Hepatocyte (in vitro differentiated cells): ENCODE results near the gene TRAF3. TPM values are rescaled to one million over a fixed set of nuclear protein-coding genes. Genes with fewer than 3 reads are reported as not detected.

ENCODE experiments used
- DNase-seq: peaks from one replicate; pipeline ENCODE4 v3.0.0-alpha.2; 2016; ENCODE audit warnings: low spot score
- H2AFZ ChIP-seq: fragments of 200-600 bp; sonication (generic); 2 replicates; pipeline ENCODE4 v1.6.0; 2016; ENCODE audit warnings: antibody characterized with exemption, mild to moderate bottlenecking
- H3K27ac ChIP-seq: fragments of 200-600 bp; sonication (generic); 2 replicates; pipeline ENCODE4 v1.5.1; 2016; ENCODE audit warnings: mild to moderate bottlenecking
- H3K27me3 ChIP-seq: fragments of 200-600 bp; sonication (generic); 2 replicates; pipeline ENCODE4 v1.6.1; 2016
- H3K36me3 ChIP-seq: fragments of 200-600 bp; sonication (generic); replicated peaks from 2 replicates; pipeline ENCODE4 v1.5.1; 2016; ENCODE audit warnings: low read depth; ENCODE audit not compliant: insufficient read depth
- H3K4me1 ChIP-seq: fragments of 200-600 bp; sonication (generic); 2 replicates; pipeline ENCODE4 v1.5.1; 2016; ENCODE audit warnings: mild to moderate bottlenecking, moderate library complexity; ENCODE audit not compliant: insufficient read depth
- H3K4me2 ChIP-seq: fragments of 200-600 bp; sonication (generic); 2 replicates; pipeline ENCODE4 v1.6.0; 2016
- H3K4me3 ChIP-seq: fragments of 200-600 bp; sonication (generic); 2 replicates; pipeline ENCODE4 v1.5.1; 2016; ENCODE audit warnings: mild to moderate bottlenecking
- H3K79me2 ChIP-seq: fragments of 200-600 bp; sonication (generic); 2 replicates; pipeline ENCODE4 v1.6.0; 2017; ENCODE audit warnings: mild to moderate bottlenecking
- H3K9me2 ChIP-seq: fragments of 200-600 bp; sonication (generic); replicated peaks from 2 replicates; pipeline ENCODE4 v1.6.0; 2017; ENCODE audit warnings: mild to moderate bottlenecking; ENCODE audit not compliant: insufficient read depth
- H3K9me3 ChIP-seq: fragments of 200-600 bp; sonication (generic); 2 replicates; pipeline ENCODE4 v1.5.1; 2016; ENCODE audit warnings: low read depth, mild to moderate bottlenecking
- H4K20me1 ChIP-seq: fragments of 200-600 bp; sonication (generic); 2 replicates; pipeline ENCODE4 v1.6.0; 2016; ENCODE audit warnings: mild to moderate bottlenecking; ENCODE audit not compliant: insufficient read depth, poor library complexity, severe bottlenecking
- CTCF ChIP-seq: fragments of 200-600 bp; sonication (generic); IDR thresholded peaks from 2 replicates; pipeline ENCODE4 v1.5.1; 2016; ENCODE audit warnings: antibody characterized with exemption, mild to moderate bottlenecking; ENCODE audit not compliant: poor library complexity
- EZH2 ChIP-seq: fragments of 200-600 bp; sonication (generic); IDR thresholded peaks from 2 replicates; pipeline ENCODE4 v1.6.1; 2016; ENCODE audit warnings: antibody characterized with exemption, mild to moderate bottlenecking, borderline replicate concordance
- EZH2phosphoT487 ChIP-seq: fragments of 200-600 bp; sonication (generic); IDR thresholded peaks from one replicate; pipeline ENCODE4 v1.6.1; 2018; ENCODE audit warnings: antibody characterized with exemption, mild to moderate bottlenecking, low read depth, moderate library complexity; ENCODE audit not compliant: unreplicated experiment, severe bottlenecking
- WGBS: methylation state at CpG from one replicate; pipeline ENCODE4 v1.1.6; 2016; ENCODE audit warnings: low lambda C conversion rate; ENCODE audit errors: missing lambda C conversion rate; 5-methylcytosine and 5-hydroxymethylcytosine counted together
- polyA plus RNA-seq: library from polyadenylated mRNA; unstranded; fragments of >200 nt; fragmentation: Nextera tagmentation; extraction: Ambion mirVana; gene quantifications from 2 replicates; pipeline ENCODE4 v1.2.1, GENCODE V29; 2016
- total RNA-seq: library from RNA; depleted of rRNA; stranded (reverse); fragments of >200 nt; gene quantifications from 2 replicates; pipeline ENCODE4 v1.2.3, GENCODE V29; 2014

TRAF3 gene
- total and polyA plus RNA-seq, 2 experiments from 2014 or later, result 8.0 to 15.8 TPM

DNA sequence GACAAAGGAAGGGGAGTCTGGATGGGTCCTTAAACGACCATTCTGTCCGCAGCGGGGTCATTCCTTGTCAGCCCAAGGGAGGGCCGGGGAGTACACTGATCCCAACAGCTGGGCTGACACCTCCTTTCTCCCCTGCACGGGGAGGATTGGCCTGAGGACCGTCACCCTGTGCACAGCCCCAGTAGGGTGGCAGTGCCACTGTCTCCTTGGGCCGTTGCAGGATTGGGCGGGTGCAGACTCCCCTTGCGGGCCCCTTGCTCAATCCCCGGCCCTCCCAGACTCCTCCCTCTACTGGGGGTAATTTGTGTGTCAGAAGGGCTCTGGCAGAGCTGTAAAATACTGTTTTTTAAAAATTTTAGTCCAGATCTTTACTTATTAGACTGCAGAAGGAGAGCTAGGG lies 132.7 kb downstream of the TRAF3 start:
- TF ChIP-seq EZH2 (no peak), CTCF (no peak), EZH2phosphoT487 (no peak)
- Histone ChIP-seq H4K20me1 (no peaks in the 10 kb centered on the region), H3K4me3 (no peak overlapping the region), H3K36me3 (no peaks in the 10 kb centered on the region), H2AFZ (no peak overlapping the region), H3K9me2 (no peaks in the 10 kb centered on the region), H3K79me2 (no peaks in the 10 kb centered on the region), H3K27me3 (no peaks in the 10 kb centered on the region), H3K4me2 (no peak overlapping the region), H3K9me3 (no peaks in the 10 kb centered on the region), H3K27ac (no peak overlapping the region), H3K4me1 (no peaks in the 10 kb centered on the region)
- 90% methylated on average over 10 of the region's 10 CpGs for WGBS
- no peak for DNase-seq

- Histone ChIP-seq H3K79me2 (no peaks in the 10 kb centered on the region), H2AFZ (no peak overlapping the region), H3K4me3 (no peak overlapping the region), H3K27me3 (no peaks in the 10 kb centered on the region), H3K36me3 (no peaks in the 10 kb centered on the region), H3K9me2 (no peaks in the 10 kb centered on the region), H3K27ac (no peak overlapping the region), H3K9me3 (no peaks in the 10 kb centered on the region), H3K4me2 (no peak overlapping the region), H4K20me1 (no peaks in the 10 kb centered on the region), H3K4me1 (no peaks in the 10 kb centered on the region)
- WGBS, result 90% methylated on average over 21 of the region's 21 CpGs
- TF ChIP-seq EZH2phosphoT487 (no peak), CTCF (no peak), EZH2 (no peak)
- DNase-seq, result no peak
Measured at GRCh38 chr14:102910442-102910841, 133.2 kb downstream of the TRAF3 start.

DNA sequence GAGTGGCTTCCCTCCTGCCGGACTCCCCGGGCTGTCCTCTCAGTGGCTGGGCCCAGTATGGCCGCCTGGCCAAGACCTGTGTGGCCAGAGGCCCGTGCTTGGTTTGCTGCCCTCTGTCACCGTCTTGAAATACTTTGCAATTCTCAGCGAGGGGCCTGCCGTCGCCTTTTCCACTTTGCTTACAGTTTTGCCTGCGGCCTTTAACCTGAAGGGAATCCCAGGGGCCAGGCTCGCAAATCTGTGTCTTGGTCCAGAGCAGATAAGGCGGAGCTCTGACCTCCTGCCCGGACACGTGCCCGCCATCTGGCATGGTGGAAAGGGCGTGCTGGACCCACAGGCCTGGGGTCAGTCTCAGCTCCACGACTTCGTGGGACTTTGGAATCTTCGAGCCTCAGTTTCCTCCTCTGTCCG lies 134.3 kb downstream of the TRAF3 start:
- Histone ChIP-seq H3K79me2 (no peaks in the 10 kb centered on the region), H2AFZ (no peak overlapping the region), H3K4me2 (no peak overlapping the region), H3K27me3 (no peaks in the 10 kb centered on the region), H3K4me3 (no peak overlapping the region), H3K36me3 (no peaks in the 10 kb centered on the region), H3K4me1 (no peaks in the 10 kb centered on the region), H4K20me1 (no peaks in the 10 kb centered on the region), H3K9me2 (no peaks in the 10 kb centered on the region), H3K27ac (no peak overlapping the region), H3K9me3 (no peaks in the 10 kb centered on the region)
- TF ChIP-seq EZH2phosphoT487 (no peak), EZH2 (no peak), CTCF (no peak)
- WGBS, result 82% methylated on average over 19 of the region's 19 CpGs
- no peak for DNase-seq
